Activated B cell treated with CpG ODN at 0.5 μM for 24 hours (primary cell): ENCODE results near the gene GRPEL2. TPM values are rescaled to one million over a fixed set of nuclear protein-coding genes. Genes with fewer than 3 reads are reported as not detected.

Experiments used
- ATAC-seq: fragments of 200-7000 bp; cut with Tn5 transposase; one replicate; pipeline ENCODE4 v1.10.0; 2021; ENCODE audit warnings: low read depth, mild to moderate bottlenecking, moderate library complexity
- CTCF ChIA-PET: fragments of 350-600 bp; sonication (Branson Sonifier 250); formaldehyde crosslinking; loops from one replicate; lab custom pipeline; 2021; ENCODE audit warnings: antibody characterized with exemption; lab: Charles Lee
- POLR2A ChIA-PET: fragments of 350-600 bp; sonication (Branson Sonifier 250); formaldehyde crosslinking; loops from one replicate; lab custom pipeline; 2021; ENCODE audit warnings: antibody characterized with exemption; lab: Charles Lee
- DNase-seq: peaks from one replicate; pipeline ENCODE4 v3.0.0; 2022
- H3K27ac Mint-ChIP-seq: one replicate; pipeline ENCODE4 v1.8.0; 2020; ENCODE audit warnings: mixed read lengths
- H3K27me3 Mint-ChIP-seq: one replicate; pipeline ENCODE4 v1.8.0; 2021; ENCODE audit warnings: mixed read lengths
- H3K36me3 Mint-ChIP-seq: one replicate; pipeline ENCODE4 v1.8.0; 2021; ENCODE audit warnings: low read depth, mixed read lengths
- H3K4me1 Mint-ChIP-seq: one replicate; pipeline ENCODE4 v1.8.0; 2021; ENCODE audit warnings: mixed read lengths
- H3K4me3 Mint-ChIP-seq: one replicate; pipeline ENCODE4 v1.8.0; 2020; ENCODE audit warnings: mild to moderate bottlenecking, mixed read lengths
- H3K9me3 Mint-ChIP-seq: one replicate; pipeline ENCODE4 v1.8.0; 2020; ENCODE audit warnings: mixed read lengths
- CTCF ChIP-seq: fragments of 200-600 bp; IDR thresholded peaks from one replicate; pipeline ENCODE4 v1.8.0; 2022; ENCODE audit warnings: antibody characterized with exemption, mild to moderate bottlenecking
- intact Hi-C: fragments of 100-400 bp; cut with micrococcal nuclease; formaldehyde crosslinking; loops from one replicate; pipeline ENCODE4 v1.15.1; 2024
- total RNA-seq: library from RNA; stranded (reverse); gene quantifications from 2 replicates; pipeline ENCODE4 v1.2.3, GENCODE V29; 2022

GRPEL2 gene
- total RNA-seq, 1 donor from 2014 or later = 14.0 TPM

DNA sequence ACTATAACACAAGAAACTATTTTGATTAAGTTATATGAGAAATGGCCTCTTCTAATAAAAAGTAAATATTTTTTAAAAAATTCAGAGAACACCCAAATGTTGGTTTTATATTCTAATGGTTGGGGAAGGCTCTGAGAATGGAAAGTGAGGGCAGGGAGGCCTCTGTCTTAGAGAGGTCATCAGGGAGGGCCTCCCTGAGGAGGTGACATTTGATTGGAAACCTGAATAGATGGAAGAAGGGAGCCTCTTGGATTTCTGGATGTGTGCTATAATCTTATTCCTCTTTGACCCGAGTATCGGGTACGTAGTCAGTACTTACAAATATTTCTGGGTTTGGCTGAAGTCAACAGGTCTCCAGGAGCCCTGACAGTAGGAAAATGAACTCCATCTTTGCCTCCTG is 26.1 kb upstream of the GRPEL2 start:
- ATAC-seq = no peak
- Mint-ChIP-seq H3K27me3 (no peaks in the 10 kb centered on the region), H3K27ac (no peak overlapping the region), H3K9me3 (no peaks in the 10 kb centered on the region), H3K4me1 (no peaks in the 10 kb centered on the region), H3K4me3 (no peak overlapping the region), H3K36me3 (no peaks in the 10 kb centered on the region)
- DNase-seq = no peak
- ChIA-PET POLR2A (no interaction called here), CTCF (interaction anchor here (1.0 to 2.0 kb wide), 3 partner anchors 15 to 246 kb away, joined by 3 to 5 read pairs (median 3); no protein-coding TSS in a partner anchor)
- no peak for TF ChIP-seq CTCF
- intact Hi-C loops = no loop called here

- DNase-seq (no peak), ATAC-seq (no peak)
- Mint-ChIP-seq H3K36me3 (no peaks in the 10 kb centered on the region), H3K27ac (no peak overlapping the region), H3K4me3 (no peak overlapping the region), H3K9me3 (no peaks in the 10 kb centered on the region), H3K27me3 (no peaks in the 10 kb centered on the region), H3K4me1 (no peaks in the 10 kb centered on the region)
- no peak for TF ChIP-seq CTCF
- intact Hi-C loops = no loop called here
- ChIA-PET POLR2A (no interaction called here), CTCF (interaction anchor here (0.7 to 2.0 kb wide), 4 partner anchors 13 to 51 kb away, joined by 3 to 5 read pairs (median 3); no protein-coding TSS in a partner anchor)
Observed at GRCh38 chr5:149320791-149321330, 24.4 kb upstream of the GRPEL2 start.

- Mint-ChIP-seq H3K4me3 (no peak overlapping the region), H3K27me3 (no peaks in the 10 kb centered on the region), H3K27ac (no peak overlapping the region), H3K9me3 (no peaks in the 10 kb centered on the region), H3K4me1 (no peaks in the 10 kb centered on the region), H3K36me3 (no peaks in the 10 kb centered on the region)
- POLR2A ChIA-PET = no interaction called here
- intact Hi-C loops = no loop called here
- CTCF ChIA-PET = interaction anchor here (0.7 to 1.5 kb wide), 2 partner anchors 45 to 51 kb away, joined by 3 to 5 read pairs; no protein-coding TSS in a partner anchor
- DNase-seq = no peak
- ATAC-seq = no peak
- no peak for TF ChIP-seq CTCF
Observed at GRCh38 chr5:149322518-149322917, 22.8 kb upstream of the GRPEL2 start.

DNA sequence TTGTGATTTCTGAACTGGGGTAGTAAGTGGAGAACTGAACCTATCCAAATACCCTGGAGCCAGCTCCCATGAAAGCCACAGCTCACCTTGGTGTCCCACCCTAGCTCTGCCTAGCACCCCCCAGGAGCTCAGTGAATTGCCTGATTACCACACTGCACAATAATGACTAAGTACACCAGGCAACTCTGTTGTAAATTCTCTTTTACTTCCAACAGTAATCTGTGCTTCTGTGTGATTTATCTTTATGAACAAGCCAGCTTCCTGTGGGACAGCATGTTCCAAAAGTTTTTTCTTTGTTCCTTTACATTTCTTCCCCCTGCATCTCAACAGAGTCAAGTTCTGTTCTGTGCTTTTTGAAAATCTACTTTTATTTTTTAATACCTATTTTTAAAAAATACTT is 22.1 kb upstream of the GRPEL2 start:
- ATAC-seq (no peak), DNase-seq (no peak)
- H3K36me3 Mint-ChIP-seq = no peaks in the 10 kb centered on the region
- ChIA-PET CTCF (interaction anchor here (0.7 to 1.5 kb wide), 2 partner anchors 44 to 50 kb away, joined by 3 to 5 read pairs; no protein-coding TSS in a partner anchor), POLR2A (no interaction called here)
- H3K4me1 Mint-ChIP-seq = no peaks in the 10 kb centered on the region
- no peaks in the 10 kb centered on the region for H3K9me3 Mint-ChIP-seq
- intact Hi-C loops = no loop called here
- no peak for TF ChIP-seq CTCF
- H3K27ac Mint-ChIP-seq = no peak overlapping the region
- no peaks in the 10 kb centered on the region for H3K27me3 Mint-ChIP-seq
- H3K4me3 Mint-ChIP-seq = no peak overlapping the region

DNA sequence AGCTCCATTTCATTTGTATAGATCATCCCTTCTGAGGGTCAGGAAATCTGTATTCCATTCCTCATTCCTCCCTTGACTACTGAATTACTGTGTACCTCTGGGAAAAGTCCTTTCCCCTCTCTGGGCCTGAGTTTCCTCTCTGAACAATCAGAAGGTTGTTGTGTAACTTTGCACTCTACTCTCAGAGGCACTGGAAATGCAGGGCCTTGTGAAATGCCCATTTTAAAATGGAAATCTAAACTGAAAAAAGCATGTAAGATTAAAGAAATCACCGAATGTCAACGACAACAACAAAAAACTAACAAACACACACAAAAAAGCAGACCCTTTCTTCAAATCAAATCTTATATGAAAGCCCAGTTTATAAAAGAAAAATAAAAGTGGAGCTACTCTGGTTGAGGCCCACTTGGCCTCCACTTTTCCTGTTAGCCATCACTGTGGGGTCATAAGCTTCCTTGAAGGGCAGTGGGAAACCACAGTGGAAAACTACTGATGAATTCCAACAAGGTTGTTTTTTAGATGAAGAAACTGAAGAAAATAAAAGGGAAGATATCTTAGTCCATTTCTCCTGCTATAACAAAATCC is 21.6 kb upstream of the GRPEL2 start:
- POLR2A ChIA-PET = no interaction called here
- H3K4me1 Mint-ChIP-seq = no peaks in the 10 kb centered on the region
- CTCF ChIA-PET = interaction anchor here (1.5 kb wide), 1 partner anchor 44 kb away, joined by 5 read pairs; no protein-coding TSS in a partner anchor
- TF ChIP-seq CTCF = no peak
- DNase-seq = no peak
- H3K4me3 Mint-ChIP-seq = no peak overlapping the region
- no peak for ATAC-seq
- intact Hi-C loops = no loop called here
- H3K36me3 Mint-ChIP-seq = no peaks in the 10 kb centered on the region
- no peaks in the 10 kb centered on the region for H3K27me3 Mint-ChIP-seq
- H3K27ac Mint-ChIP-seq = no peak overlapping the region
- H3K9me3 Mint-ChIP-seq = no peaks in the 10 kb centered on the region
